ENCODE data around the gene SMCO4. TPM values are rescaled to one million over a fixed set of nuclear protein-coding genes. Genes with fewer than 3 reads are reported as not detected.

The SMCO4 gene
- total and polyA plus RNA-seq, 2 donors, result 11.7 to 34.3 TPM

DNA sequence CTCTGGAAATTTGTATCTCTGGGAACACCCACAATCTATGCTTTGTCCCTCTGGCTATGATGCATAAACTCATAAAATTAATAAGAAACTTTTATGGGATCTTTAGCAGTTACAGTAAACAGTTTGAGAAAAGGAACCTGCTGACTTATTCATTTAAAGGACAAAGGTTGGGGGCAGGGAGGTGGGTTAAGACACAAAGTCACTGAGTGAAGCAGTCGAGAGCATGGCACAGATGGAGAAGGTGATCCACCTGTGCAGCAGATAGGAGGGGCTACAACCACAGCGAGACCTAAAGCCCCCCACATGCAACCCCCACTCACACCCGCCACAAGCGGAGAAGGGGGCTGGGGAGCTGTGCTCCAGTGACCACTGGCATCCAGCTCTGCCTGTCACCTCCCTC, 45.0 kb downstream of the SMCO4 start:
- WGBS, result 65% methylated on average over 4 of the region's 4 CpGs
- Histone ChIP-seq H3K4me3 (ENCODE audit: low read depth, low read length) (no peak overlapping the region), H3K36me3 (ENCODE audit: insufficient read depth) (no peaks in the 10 kb centered on the region), H3K4me1 (ENCODE audit: insufficient read depth) (no peaks in the 10 kb centered on the region), H3K27ac (ENCODE audit: low read depth) (no peak overlapping the region)
- no peak for DNase-seq (ENCODE audit: extremely low spot score)

DNA sequence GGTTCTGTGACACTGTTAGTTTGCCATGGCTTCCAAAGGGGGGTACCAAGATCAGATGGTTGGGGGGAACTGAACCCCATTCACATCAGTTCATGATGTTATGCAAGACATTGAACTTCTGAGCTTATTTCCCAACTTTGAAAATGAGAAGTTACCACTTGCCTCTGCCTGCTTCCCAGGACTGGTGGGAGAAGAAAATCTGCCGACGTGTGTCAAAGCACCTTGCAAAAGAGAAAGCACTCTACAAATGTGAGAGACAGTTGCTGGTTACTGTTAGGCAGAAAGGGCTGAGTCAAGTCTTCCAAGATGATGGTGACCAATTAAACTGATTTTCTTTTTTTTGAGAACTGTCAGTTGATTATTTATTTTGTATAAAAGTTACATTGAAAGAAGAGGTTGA, 45.6 kb downstream of the SMCO4 start:
- H3K36me3 ChIP-seq (ENCODE audit: insufficient read depth), result no peaks in the 10 kb centered on the region
- no peak overlapping the region for H3K4me3 ChIP-seq (ENCODE audit: low read depth, low read length)
- H3K27ac ChIP-seq (ENCODE audit: low read depth), result no peak overlapping the region
- 90% methylated on average over 2 of the region's 2 CpGs for WGBS
- no peaks in the 10 kb centered on the region for H3K4me1 ChIP-seq (ENCODE audit: insufficient read depth)
- DNase-seq (ENCODE audit: extremely low spot score), result no peak

GRCh38 chr11:93494357-93494756, 48.8 kb downstream of the SMCO4 start:
- no peak overlapping the region for H3K4me3 ChIP-seq (ENCODE audit: low read depth, low read length)
- no peaks in the 10 kb centered on the region for H3K4me1 ChIP-seq (ENCODE audit: insufficient read depth)
- no peak overlapping the region for H3K27ac ChIP-seq (ENCODE audit: low read depth)
- WGBS, result 97% methylated on average over 4 of the region's 4 CpGs
- no peaks in the 10 kb centered on the region for H3K36me3 ChIP-seq (ENCODE audit: insufficient read depth)
- DNase-seq (ENCODE audit: extremely low spot score), result no peak

DNA sequence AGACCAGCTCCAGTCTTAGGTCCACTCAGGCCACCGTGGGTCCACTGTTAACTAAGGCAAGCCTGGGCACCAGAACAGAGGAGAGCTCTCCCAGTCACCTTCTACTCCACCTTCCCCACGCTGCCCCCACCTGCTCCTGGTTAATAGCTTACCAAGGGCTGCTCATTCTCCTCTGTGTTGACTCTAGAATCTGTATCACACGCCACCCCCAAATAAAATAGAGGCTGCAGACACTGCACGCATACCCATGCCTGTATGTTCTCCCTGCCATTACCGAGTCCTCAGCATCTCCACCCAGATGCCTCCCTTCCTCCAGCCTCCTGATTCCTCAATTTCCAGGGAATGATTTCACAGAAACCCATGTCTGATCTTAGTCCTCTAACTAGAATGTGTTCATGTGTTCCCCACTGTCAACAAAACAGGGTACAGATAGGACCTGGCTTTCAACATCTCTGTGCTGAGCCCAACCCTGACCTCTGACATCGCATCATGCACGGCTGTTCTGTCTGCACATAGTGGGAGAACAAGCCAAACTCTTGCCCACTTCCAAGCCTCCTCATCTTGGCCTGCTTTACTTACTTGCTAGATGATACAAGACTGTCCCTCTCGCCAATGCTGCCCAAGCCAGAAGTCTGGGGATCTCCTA, 49.8 kb downstream of the SMCO4 start:
- H3K36me3 ChIP-seq (ENCODE audit: insufficient read depth), result no peaks in the 10 kb centered on the region
- no peak overlapping the region for H3K4me3 ChIP-seq (ENCODE audit: low read depth, low read length)
- no peaks in the 10 kb centered on the region for H3K4me1 ChIP-seq (ENCODE audit: insufficient read depth)
- WGBS, result 92% methylated on average over 8 of the region's 8 CpGs
- DNase-seq (ENCODE audit: extremely low spot score), result no peak
- H3K27ac ChIP-seq (ENCODE audit: low read depth), result no peak overlapping the region

DNA sequence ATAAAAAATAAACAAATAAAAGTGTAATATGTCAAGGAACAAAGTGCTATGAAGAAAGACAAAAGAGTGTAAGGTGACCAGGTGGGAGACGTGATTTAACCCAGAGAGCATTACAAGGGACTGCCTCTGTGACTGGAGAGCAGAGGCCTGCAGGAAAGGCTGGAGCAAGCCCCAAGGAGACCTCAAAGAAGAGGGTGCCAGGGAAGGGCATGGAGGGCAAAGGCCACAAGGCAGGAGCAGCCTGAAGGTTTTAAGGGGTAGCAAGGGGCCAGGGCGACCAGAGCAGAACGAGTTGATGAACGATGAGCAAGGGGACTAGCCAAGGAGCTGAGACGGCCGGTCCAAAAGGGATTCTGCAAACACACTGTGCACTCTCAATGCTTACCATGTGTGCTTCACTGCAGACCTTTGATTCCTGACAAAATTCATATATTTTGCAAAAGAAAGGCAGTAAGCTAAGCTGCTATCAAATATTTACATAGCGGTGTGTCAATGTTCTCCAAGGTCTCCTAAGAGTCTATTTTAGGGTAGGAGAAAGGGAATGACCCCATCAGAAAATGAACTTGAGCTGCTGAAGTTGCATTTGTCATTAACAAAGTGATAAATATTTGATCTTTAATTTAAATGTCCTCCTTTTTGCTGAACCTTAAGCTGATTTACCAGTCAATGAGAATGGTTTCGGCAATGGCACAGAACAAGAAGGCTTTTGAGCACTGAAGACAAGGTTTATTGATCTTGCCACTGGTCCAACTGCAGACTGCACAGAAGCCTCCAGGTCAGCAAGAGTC, 50.5 kb downstream of the SMCO4 start:
- H3K36me3 ChIP-seq (ENCODE audit: insufficient read depth), result no peaks in the 10 kb centered on the region
- H3K4me3 ChIP-seq (ENCODE audit: low read depth, low read length), result no peak overlapping the region
- no peak for DNase-seq (ENCODE audit: extremely low spot score)
- H3K4me1 ChIP-seq (ENCODE audit: insufficient read depth), result no peaks in the 10 kb centered on the region
- no peak overlapping the region for H3K27ac ChIP-seq (ENCODE audit: low read depth)
- 95% methylated on average over 8 of the region's 8 CpGs for WGBS

- WGBS, result 80% methylated on average over 5 of the region's 5 CpGs
- no peaks in the 10 kb centered on the region for H3K4me1 ChIP-seq (ENCODE audit: insufficient read depth)
- no peaks in the 10 kb centered on the region for H3K36me3 ChIP-seq (ENCODE audit: insufficient read depth)
- DNase-seq (ENCODE audit: extremely low spot score), result no peak
- H3K27ac ChIP-seq (ENCODE audit: low read depth), result no peak overlapping the region
- no peak overlapping the region for H3K4me3 ChIP-seq (ENCODE audit: low read depth, low read length)
These were observed 51.2 kb downstream of the SMCO4 start for GRCh38 chr11:93491973-93492372.

DNA sequence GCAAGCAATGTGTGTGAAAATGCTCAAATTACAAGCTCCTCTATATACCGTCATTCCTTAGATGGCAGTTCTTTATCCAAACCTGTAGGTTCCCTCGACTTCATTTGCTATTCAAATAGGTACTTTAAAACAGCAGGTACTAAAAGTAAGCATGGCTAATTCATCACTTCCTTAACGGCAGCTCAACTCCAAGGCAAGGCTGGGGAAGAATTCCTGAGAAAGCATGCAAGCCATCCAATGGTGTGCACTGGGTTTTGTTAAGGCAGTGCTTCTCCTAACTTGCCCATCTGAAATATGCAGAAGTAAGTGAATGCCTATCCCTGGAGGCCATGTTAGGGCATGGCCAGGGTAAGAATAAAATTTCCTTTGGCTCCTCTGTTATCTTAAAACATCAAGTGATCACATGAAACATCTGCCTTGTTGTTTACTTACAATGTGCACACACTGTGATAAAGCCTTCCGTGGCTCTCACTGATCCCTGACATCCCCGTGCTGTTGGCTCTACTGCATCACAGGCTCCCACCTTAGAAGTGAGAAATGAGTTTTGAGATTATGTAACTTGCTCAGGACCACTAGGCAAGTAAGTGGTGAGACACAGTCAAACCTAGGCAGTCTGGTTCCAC, 52.1 kb downstream of the SMCO4 start:
- Histone ChIP-seq H3K36me3 (ENCODE audit: insufficient read depth) (no peaks in the 10 kb centered on the region), H3K27ac (ENCODE audit: low read depth) (no peak overlapping the region), H3K4me3 (ENCODE audit: low read depth, low read length) (no peak overlapping the region), H3K4me1 (ENCODE audit: insufficient read depth) (no peaks in the 10 kb centered on the region)
- WGBS, result 41% methylated on average over 5 of the region's 5 CpGs
- DNase-seq (ENCODE audit: extremely low spot score), result no peak

- no peak for DNase-seq (ENCODE audit: extremely low spot score)
These were observed 53.4 kb downstream of the SMCO4 start for GRCh38 chr11:93489841-93490240.

DNA sequence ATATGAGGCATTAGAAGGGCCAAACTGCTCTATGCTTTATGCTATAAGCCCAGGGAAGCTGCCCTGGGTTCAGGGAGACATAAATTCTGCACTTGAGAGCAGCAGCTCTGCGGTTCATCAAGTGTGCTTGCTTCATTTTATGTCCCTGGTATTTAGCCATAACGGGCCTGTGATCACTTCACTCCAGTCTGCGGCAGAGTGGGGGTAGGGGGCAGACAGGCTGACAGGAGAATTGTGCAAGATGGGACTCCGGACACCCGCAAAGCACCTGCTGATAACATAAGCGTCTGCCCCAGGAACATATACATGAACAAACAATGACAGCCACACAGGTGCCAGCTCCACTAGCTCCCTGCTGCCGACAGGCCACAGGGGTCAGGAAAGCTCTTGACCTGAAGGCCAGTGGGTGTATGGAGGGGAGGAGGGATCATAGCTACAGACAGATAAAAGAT, 56.1 kb downstream of the SMCO4 start:
- H3K4me3 ChIP-seq (ENCODE audit: low read depth, low read length), result no peak overlapping the region
- no peaks in the 10 kb centered on the region for H3K4me1 ChIP-seq (ENCODE audit: insufficient read depth)
- no peak for DNase-seq (ENCODE audit: extremely low spot score)
- no peak overlapping the region for H3K27ac ChIP-seq (ENCODE audit: low read depth)
- WGBS, result 53% methylated on average over 7 of the region's 7 CpGs
- H3K36me3 ChIP-seq (ENCODE audit: insufficient read depth), result no peaks in the 10 kb centered on the region

More at GRCh38 chr11:93489841-93490240, 53.4 kb downstream of the SMCO4 start:
- Histone ChIP-seq H3K27ac (ENCODE audit: low read depth) (no peak overlapping the region), H3K4me1 (ENCODE audit: insufficient read depth) (no peaks in the 10 kb centered on the region), H3K36me3 (ENCODE audit: insufficient read depth) (no peaks in the 10 kb centered on the region), H3K4me3 (ENCODE audit: low read depth, low read length) (no peak overlapping the region)
- 72% methylated on average over 3 of the region's 3 CpGs for WGBS

DNA sequence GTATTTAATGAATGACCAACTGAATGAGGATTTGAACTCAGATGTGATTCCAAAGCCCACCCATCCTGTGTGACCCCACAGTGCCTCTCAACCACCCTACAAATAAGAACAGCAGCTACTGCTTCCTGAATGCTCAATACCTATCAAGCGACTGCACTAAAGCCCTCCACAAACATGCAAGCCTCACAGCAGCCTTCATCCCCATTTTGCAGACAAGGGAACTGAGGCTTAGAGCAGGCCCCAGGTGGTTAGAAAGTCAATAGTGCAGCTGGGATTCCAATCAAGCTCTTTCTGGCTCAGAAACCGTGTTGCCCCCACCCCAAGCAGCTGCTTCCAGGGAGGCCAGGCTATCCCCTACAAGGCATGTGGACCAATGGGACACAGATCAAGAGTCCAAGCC, 57.2 kb downstream of the SMCO4 start:
- H3K4me1 ChIP-seq (ENCODE audit: insufficient read depth), result no peaks in the 10 kb centered on the region
- no peak for DNase-seq (ENCODE audit: extremely low spot score)
- H3K4me3 ChIP-seq (ENCODE audit: low read depth, low read length), result no peak overlapping the region
- H3K36me3 ChIP-seq (ENCODE audit: insufficient read depth), result no peaks in the 10 kb centered on the region
- 96% methylated on average over 2 of the region's 2 CpGs for WGBS
- no peak overlapping the region for H3K27ac ChIP-seq (ENCODE audit: low read depth)

- DNase-seq (ENCODE audit: extremely low spot score), result no peak
- H3K27ac ChIP-seq (ENCODE audit: low read depth), result no peak overlapping the region
- WGBS, result 43% methylated on average over 3 of the region's 3 CpGs
- H3K4me1 ChIP-seq (ENCODE audit: insufficient read depth), result no peaks in the 10 kb centered on the region
- H3K4me3 ChIP-seq (ENCODE audit: low read depth, low read length), result no peak overlapping the region
- H3K36me3 ChIP-seq (ENCODE audit: insufficient read depth), result no peaks in the 10 kb centered on the region
These were observed 58.5 kb downstream of the SMCO4 start for GRCh38 chr11:93484716-93485115.

GRCh38 chr11:93482556-93482955, 60.6 kb downstream of the SMCO4 start:
- no peaks in the 10 kb centered on the region for H3K36me3 ChIP-seq (ENCODE audit: insufficient read depth)
- DNase-seq (ENCODE audit: extremely low spot score), result no peak
- no peak overlapping the region for H3K27ac ChIP-seq (ENCODE audit: low read depth)
- WGBS, result 76% methylated on average over 10 of the region's 10 CpGs
- no peaks in the 10 kb centered on the region for H3K4me1 ChIP-seq (ENCODE audit: insufficient read depth)
- no peak overlapping the region for H3K4me3 ChIP-seq (ENCODE audit: low read depth, low read length)

DNA sequence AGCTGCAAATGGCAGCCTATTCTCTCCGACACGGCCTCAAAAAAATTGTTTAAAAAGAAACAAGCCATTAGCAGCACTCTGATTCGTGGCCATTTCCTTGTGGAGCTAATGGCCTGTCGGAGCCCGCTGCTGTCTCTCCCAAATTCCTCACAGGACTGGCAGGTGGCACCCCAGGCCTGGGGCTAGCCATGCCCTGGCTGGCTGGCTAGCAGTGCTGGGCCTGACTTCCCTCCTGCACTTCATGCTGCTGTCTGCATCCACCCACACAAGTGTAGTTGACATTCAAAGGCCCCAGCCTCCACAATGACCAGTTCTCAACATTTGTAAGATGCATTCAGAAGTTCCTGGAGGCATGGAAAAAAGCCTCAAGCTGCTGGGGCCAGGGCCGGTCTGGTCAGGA, 61.5 kb downstream of the SMCO4 start:
- H3K4me1 ChIP-seq (ENCODE audit: insufficient read depth), result no peaks in the 10 kb centered on the region
- H3K27ac ChIP-seq (ENCODE audit: low read depth), result no peak overlapping the region
- no peak overlapping the region for H3K4me3 ChIP-seq (ENCODE audit: low read depth, low read length)
- no peaks in the 10 kb centered on the region for H3K36me3 ChIP-seq (ENCODE audit: insufficient read depth)
- no peak for DNase-seq (ENCODE audit: extremely low spot score)
- WGBS, result 92% methylated on average over 6 of the region's 6 CpGs

GRCh38 chr11:93481279-93481678, 61.9 kb downstream of the SMCO4 start:
- H3K27ac ChIP-seq (ENCODE audit: low read depth), result no peak overlapping the region
- DNase-seq (ENCODE audit: extremely low spot score), result no peak
- H3K36me3 ChIP-seq (ENCODE audit: insufficient read depth), result no peaks in the 10 kb centered on the region
- no peak overlapping the region for H3K4me3 ChIP-seq (ENCODE audit: low read depth, low read length)
- H3K4me1 ChIP-seq (ENCODE audit: insufficient read depth), result no peaks in the 10 kb centered on the region
- WGBS, result 96% methylated on average over 16 of the region's 16 CpGs
